AG09309 (cell line): ENCODE data around the gene ZG16B.

ENCODE experiments used
- DNase-seq: peaks from one replicate; pipeline ENCODE4 v3.0.0-alpha.2; 2010; ENCODE audit warnings: low read depth
- H3K4me3 ChIP-seq: 2 replicates; pipeline ENCODE4 v1.5.1; 2011; ENCODE audit warnings: mild to moderate bottlenecking, low read depth, low read length, moderate library complexity; ENCODE audit not compliant: control insufficient read depth
- CTCF ChIP-seq: IDR thresholded peaks from 2 replicates; pipeline ENCODE4 v1.5.1; 2011; ENCODE audit warnings: mild to moderate bottlenecking, low read depth, low read length, inconsistent platforms; ENCODE audit not compliant: insufficient read depth, control insufficient read depth; ENCODE audit errors: missing control alignments

ZG16B gene

GRCh38 chr16:2865651-2866050 lies 35.5 kb downstream of the ZG16B start:
- DNase-seq, result no peak
- no peak for TF ChIP-seq CTCF
- no peak overlapping the region for H3K4me3 ChIP-seq

GRCh38 chr16:2866431-2866830 lies 36.3 kb downstream of the ZG16B start:
- no peak for TF ChIP-seq CTCF
- DNase-seq, result no peak
- no peak overlapping the region for H3K4me3 ChIP-seq

DNA sequence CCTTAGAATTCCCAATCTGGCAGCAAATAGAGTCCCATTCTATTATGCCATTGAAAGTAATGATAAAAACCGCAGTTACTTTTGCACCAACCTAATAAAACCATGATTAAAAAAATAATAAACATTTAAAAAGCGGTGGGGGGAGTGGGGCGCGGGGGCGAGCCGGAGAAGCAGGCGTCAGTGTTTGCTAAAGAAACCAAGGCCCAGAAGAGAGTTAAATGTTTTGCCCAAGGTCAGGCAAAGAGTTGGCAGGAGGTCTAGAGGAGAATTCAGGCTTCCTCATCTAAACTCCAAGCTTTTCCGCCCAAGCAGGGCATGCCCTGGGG lies 37.5 kb downstream of the ZG16B start:
- DNase-seq, result no peak
- H3K4me3 ChIP-seq, result peak overlapping the region; percentile 82
- no peak for TF ChIP-seq CTCF

GRCh38 chr16:2867987-2868789 lies 38.1 kb downstream of the ZG16B start:
- peak; percentile 76 for DNase-seq
- H3K4me3 ChIP-seq, result peak overlapping the region; percentile 82
- TF ChIP-seq CTCF, result peak; percentile 99

- H3K4me3 ChIP-seq, result no peak overlapping the region
- no peak for TF ChIP-seq CTCF
- no peak for DNase-seq
Observed at GRCh38 chr16:2871926-2872325, 41.8 kb downstream of the ZG16B start.

- TF ChIP-seq CTCF, result no peak
- no peak overlapping the region for H3K4me3 ChIP-seq
- no peak for DNase-seq
Observed at GRCh38 chr16:2874032-2874911, 44.2 kb downstream of the ZG16B start.
